ENCODE data around the gene CYB5A. TPM values are rescaled to one million over a fixed set of nuclear protein-coding genes. Genes with fewer than 3 reads are reported as not detected.
"Not testable (repeated sequence)": the region's sequence is repeated elsewhere in the genome, so short reads cannot be mapped to it uniquely, and the experiment has no call there.

Gene CYB5A
- total RNA-seq, 4 donors from 2014 or later, result 53.8 to 118 (median 75.2) TPM

GRCh38 chr18:74288730-74289129, 3.0 kb downstream of the CYB5A start:
- Histone ChIP-seq H3K4me3 (no peak overlapping the region), H3K27ac (peak overlapping the region in 3 of 4 donors; percentile 51 to 83 (median 73)), H3K36me3 (no peaks in the 10 kb centered on the region), H3K27me3 (no peaks in the 10 kb centered on the region), H3K9me3 (no peaks in the 10 kb centered on the region), H3K4me1 (peaks cover 2 to 68% (median 20%) of the 10 kb centered on the region in 3 donors)
- WGBS, 2 donors (ENCODE audit: low coverage in 1 of 2), result 57 to 80% methylated on average over 5 to 7 of the region's 9 CpGs
- no peak for ATAC-seq
- TF ChIP-seq EP300 (IDR thresholded peaks at IDR 0.05), result no peak
- no peak for TF ChIP-seq POLR2A (IDR thresholded peaks at IDR 0.05)
- TF ChIP-seq, protein P1, sequence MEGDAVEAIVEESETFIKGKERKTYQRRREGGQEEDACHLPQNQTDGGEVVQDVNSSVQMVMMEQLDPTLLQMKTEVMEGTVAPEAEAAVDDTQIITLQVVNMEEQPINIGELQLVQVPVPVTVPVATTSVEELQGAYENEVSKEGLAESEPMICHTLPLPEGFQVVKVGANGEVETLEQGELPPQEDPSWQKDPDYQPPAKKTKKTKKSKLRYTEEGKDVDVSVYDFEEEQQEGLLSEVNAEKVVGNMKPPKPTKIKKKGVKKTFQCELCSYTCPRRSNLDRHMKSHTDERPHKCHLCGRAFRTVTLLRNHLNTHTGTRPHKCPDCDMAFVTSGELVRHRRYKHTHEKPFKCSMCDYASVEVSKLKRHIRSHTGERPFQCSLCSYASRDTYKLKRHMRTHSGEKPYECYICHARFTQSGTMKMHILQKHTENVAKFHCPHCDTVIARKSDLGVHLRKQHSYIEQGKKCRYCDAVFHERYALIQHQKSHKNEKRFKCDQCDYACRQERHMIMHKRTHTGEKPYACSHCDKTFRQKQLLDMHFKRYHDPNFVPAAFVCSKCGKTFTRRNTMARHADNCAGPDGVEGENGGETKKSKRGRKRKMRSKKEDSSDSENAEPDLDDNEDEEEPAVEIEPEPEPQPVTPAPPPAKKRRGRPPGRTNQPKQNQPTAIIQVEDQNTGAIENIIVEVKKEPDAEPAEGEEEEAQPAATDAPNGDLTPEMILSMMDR (IDR thresholded peaks at IDR 0.05), result no peak
- no peak for TF ChIP-seq POLR2AphosphoS5 (IDR thresholded peaks at IDR 0.05)

DNA sequence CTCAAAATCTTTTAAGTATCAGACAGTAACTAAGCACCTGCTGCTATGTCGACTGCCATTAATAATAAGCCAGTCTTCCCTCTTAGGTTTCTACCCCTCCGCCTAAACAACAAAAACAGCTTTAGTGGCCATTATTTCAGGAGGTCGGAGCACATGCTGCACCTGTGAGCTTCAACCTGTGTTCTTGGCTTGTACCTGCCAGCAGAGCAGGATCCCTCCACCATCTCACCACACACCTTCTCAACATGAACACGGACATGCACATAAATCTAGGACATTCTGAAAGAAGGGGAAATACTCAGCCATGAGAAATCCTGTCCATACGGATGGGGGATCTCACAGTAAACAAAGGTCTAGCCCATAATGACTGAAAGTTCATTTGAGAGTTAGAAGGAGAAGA, 3.7 kb downstream of the CYB5A start:
- Histone ChIP-seq H3K27ac (peak overlapping the region in 3 of 4 donors; percentile 51 to 83 (median 73)), H3K4me1 (peaks cover 4 to 75% (median 25%) of the 10 kb centered on the region in 3 donors), H3K4me3 (no peak overlapping the region)

DNA sequence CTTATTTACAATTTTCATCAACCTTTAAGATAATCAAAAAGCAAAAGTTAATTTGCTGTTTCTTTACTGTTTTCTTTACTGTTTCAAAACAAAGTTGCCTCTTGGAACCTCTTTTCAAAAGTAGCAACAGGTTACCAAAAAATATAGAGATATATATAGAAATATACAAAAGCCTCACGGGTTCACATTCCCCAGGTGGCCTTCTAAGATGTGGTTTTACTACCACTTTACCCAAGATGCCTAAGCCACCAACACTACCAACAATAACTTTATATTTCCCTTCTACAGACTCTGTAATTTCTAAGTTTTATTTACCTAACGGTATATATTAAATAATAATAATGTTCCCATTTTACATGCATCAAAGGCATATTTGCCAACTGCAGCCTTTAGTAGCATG, 4.9 kb downstream of the CYB5A start:
- no peak overlapping the region for H3K27ac ChIP-seq
- H3K4me1 ChIP-seq, result peaks cover 4 to 79% (median 31%) of the 10 kb centered on the region in 3 donors
- WGBS, 2 donors (ENCODE audit: low coverage in 1 of 2), result 92 to 94% methylated on average over 2 of the region's 2 CpGs

More for the DNA sequence above, 3.7 kb downstream of the CYB5A start:
- Histone ChIP-seq H3K36me3 (no peaks in the 10 kb centered on the region), H3K9me3 (no peaks in the 10 kb centered on the region), H3K27me3 (no peaks in the 10 kb centered on the region)
- WGBS, 2 donors (ENCODE audit: low coverage in 1 of 2), result 63 to 79% methylated on average over 4 to 5 of the region's 5 CpGs
- ATAC-seq, result no peak
- TF ChIP-seq POLR2AphosphoS5 (IDR thresholded peaks at IDR 0.05) (no peak), POLR2A (IDR thresholded peaks at IDR 0.05) (no peak), EP300 (IDR thresholded peaks at IDR 0.05) (no peak)
- TF ChIP-seq, protein P1 (IDR thresholded peaks at IDR 0.05), result no peak

DNA sequence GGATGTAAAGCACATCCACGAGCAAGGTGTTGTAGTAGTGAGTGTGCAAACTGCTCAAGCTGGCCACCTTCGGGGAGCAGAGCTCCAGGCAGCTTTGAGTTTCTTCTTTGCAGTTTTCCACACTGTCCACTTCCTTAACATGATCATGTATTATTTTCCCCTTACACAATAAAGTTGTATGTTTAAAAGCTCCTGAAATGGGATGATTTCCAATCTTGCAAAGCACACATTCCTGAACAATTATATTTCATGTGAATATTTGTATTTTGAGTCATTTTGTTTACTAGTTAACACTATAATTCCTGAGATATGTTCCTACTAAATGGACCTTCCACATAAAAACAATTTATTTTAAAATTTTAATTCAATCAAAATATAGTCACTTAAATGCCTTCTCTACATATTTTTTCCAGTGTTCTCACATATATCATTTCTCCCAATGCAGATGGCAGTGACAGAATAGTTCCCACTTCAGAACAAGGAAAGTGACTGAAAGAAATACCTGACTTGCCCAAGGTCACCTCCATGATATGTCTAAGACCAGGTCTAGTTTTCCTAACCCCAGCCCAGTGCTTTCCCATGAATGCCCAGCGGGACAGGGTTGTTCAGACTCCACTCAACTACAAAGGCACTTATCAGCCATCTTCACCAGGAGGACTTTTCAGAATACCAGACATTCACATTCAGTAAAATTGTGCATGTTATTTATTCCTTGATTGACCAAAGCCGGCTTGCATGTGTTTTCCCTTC, 5.5 kb downstream of the CYB5A start:
- Histone ChIP-seq H3K4me3 (no peak overlapping the region), H3K9me3 (no peaks in the 10 kb centered on the region), H3K27ac (peak overlapping the region in 3 of 4 donors; percentile 30 to 85 (median 32)), H3K4me1 (peaks cover 4 to 82% (median 34%) of the 10 kb centered on the region in 3 donors), H3K27me3 (no peaks in the 10 kb centered on the region), H3K36me3 (no peaks in the 10 kb centered on the region)
- TF ChIP-seq, protein P1 (IDR thresholded peaks at IDR 0.05), result no peak
- TF ChIP-seq POLR2AphosphoS5 (IDR thresholded peaks at IDR 0.05) (no peak), EP300 (IDR thresholded peaks at IDR 0.05) (no peak), POLR2A (IDR thresholded peaks at IDR 0.05) (no peak)
- no peak for ATAC-seq
- 80 to 96% methylated on average over 4 of the region's 4 CpGs for WGBS, 2 donors (ENCODE audit: low coverage in 1 of 2)

More for the DNA sequence above, 4.9 kb downstream of the CYB5A start:
- no peaks in the 10 kb centered on the region for H3K27me3 ChIP-seq
- H3K9me3 ChIP-seq, result no peaks in the 10 kb centered on the region
- TF ChIP-seq POLR2AphosphoS5 (IDR thresholded peaks at IDR 0.05) (no peak), POLR2A (IDR thresholded peaks at IDR 0.05) (no peak)
- TF ChIP-seq, protein P1 (IDR thresholded peaks at IDR 0.05), result no peak
- H3K4me3 ChIP-seq, result no peak overlapping the region
- ATAC-seq, result no peak
- no peaks in the 10 kb centered on the region for H3K36me3 ChIP-seq

- WGBS, 2 donors (ENCODE audit: low coverage in 1 of 2), result 67 to 96% methylated on average over 2 of the region's 3 CpGs
- not testable (repeated sequence) for H3K27me3 ChIP-seq, H3K9me3 ChIP-seq, ATAC-seq, H3K36me3 ChIP-seq, H3K4me3 ChIP-seq
- H3K27ac ChIP-seq, result peak overlapping the region in 3 of 4 donors; percentile 78 to 87 (median 85)
- peaks cover 4 to 82% (median 32%) of the 10 kb centered on the region in 3 donors for H3K4me1 ChIP-seq
Observed at GRCh38 chr18:74285583-74285982, 6.2 kb downstream of the CYB5A start.

Data from gastroesophageal sphincter (tissue), 4 donors.